Fibroblast of mammary gland (primary cell): Measurements from ENCODE around the gene NCOR2.
"Not testable (repeated sequence)": the region's sequence is repeated elsewhere in the genome, so short reads cannot be mapped to it uniquely, and the experiment has no call there.

Source experiments
- DNase-seq: peaks from one replicate; pipeline ENCODE4 v3.0.0-alpha.2; 2010; ENCODE audit warnings: low read depth
- H3K4me3 ChIP-seq: 2 replicates; pipeline ENCODE4 v1.5.1; 2011; ENCODE audit warnings: low read depth, mild to moderate bottlenecking, low read length, moderate library complexity; ENCODE audit not compliant: control insufficient read depth
- CTCF ChIP-seq: conservative IDR thresholded peaks from 2 replicates; pipeline ENCODE4 v1.5.1; 2011; ENCODE audit warnings: low read depth, low read length, inconsistent platforms; ENCODE audit not compliant: control insufficient read depth, insufficient read depth

NCOR2 gene

GRCh38 chr12:124592481-124593160 is 25.2 kb upstream of the NCOR2 start:
- no peak overlapping the region for H3K4me3 ChIP-seq
- no peak for TF ChIP-seq CTCF
- DNase-seq: no peak

GRCh38 chr12:124592050-124592449 is 24.6 kb upstream of the NCOR2 start:
- no peak for TF ChIP-seq CTCF
- peak; percentile 85 for DNase-seq
- H3K4me3 ChIP-seq: no peak overlapping the region

- no peak overlapping the region for H3K4me3 ChIP-seq
- DNase-seq: no peak
- no peak for TF ChIP-seq CTCF
Observed at GRCh38 chr12:124590447-124590846, 23.0 kb upstream of the NCOR2 start.

GRCh38 chr12:124588751-124589267 is 21.4 kb upstream of the NCOR2 start:
- TF ChIP-seq CTCF: no peak
- no peak overlapping the region for H3K4me3 ChIP-seq
- DNase-seq: peak; percentile 81

GRCh38 chr12:124588018-124588634 is 20.7 kb upstream of the NCOR2 start:
- TF ChIP-seq CTCF: no peak
- H3K4me3 ChIP-seq: no peak overlapping the region
- no peak for DNase-seq

- DNase-seq: no peak
- no peak for TF ChIP-seq CTCF
- H3K4me3 ChIP-seq: no peak overlapping the region
Observed at GRCh38 chr12:124586756-124587155, 19.3 kb upstream of the NCOR2 start.

GRCh38 chr12:124584494-124584893 is 17.1 kb upstream of the NCOR2 start:
- DNase-seq, H3K4me3 ChIP-seq: not testable (repeated sequence)
